Stimulated activated CD8-positive, alpha-beta memory T cell treated with anti-CD3 and anti-CD28 coated beads, Interleukin-15, amount 100 ng/mL, for 48 hours (primary cell): ENCODE data around the gene DAB2IP.

Experiments used
- DNase-seq, 2 donors: peaks; one replicate each; pipeline ENCODE4 v3.0.0-alpha.2; 2020; ENCODE audit warnings: low read depth in 2 of 2

The DAB2IP gene

DNA sequence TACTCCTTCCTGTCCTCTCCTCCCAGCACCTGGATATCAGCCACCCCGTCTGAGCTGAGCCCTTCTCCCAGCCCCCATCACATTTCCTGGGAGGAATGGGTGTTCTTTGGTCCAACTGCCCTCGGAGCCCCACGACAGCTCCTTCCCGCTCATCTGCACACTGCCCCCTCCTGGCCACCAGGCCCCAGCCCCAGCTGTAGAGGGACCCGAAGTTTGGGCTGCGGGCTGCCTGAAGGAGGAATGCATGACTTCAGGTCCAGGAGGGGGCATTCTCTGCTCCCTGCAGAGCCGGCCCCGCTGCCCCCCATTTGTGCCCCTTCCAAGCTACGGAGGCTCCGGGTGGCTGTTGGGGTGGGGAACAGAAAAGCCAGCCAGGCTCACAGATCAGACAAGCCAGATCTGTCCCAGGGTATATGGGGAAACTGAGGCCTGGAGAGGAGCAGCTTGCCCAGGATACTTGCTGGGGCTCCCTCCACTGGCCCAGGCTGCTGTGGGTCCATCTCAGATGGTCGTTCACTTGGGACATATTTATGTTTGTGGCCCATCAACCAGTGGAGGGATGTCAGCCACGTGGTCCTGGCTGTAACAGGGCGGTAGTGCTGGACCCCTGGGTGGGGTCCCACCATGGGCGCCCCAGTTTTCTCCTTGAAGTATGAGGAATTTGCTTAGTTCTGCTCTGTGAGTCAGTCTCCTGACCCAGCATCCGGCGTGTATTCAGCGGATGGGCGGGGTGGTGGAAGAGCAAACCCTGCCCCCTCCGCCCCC, 33.1 kb downstream of the DAB2IP start:
- DNase-seq, result no peak

DNA sequence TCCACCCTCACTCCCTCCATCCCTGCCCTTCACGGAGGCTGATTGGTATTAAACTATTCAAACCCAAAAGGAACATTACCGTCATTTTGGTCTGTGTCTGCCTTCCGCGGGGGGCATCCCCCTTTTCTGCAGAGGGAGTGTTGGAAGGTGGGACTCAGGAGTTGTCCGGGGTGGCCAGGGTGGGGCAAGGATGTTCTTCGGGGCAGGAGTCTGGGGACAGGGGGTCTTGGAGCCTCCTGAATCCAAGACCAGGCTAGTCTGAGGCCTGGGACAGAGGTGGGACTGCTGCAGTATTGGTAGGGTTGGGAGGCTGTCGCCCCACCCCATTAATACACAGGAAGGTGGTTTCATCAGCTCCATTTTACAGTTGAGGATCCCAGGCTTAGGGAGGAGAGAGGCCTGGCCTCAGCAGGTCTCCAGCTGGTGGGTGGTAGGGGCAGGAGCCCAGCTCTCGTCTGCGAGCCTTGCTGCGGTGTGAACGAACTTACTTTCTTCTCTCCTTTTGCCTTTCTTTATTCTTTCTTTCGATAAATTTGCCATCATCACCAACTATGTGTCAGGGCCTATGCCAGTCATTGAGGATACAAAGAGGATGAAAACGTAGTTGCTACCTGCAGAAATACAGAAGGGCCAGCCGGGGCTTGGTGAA, 33.8 kb downstream of the DAB2IP start:
- no peak for DNase-seq

DNA sequence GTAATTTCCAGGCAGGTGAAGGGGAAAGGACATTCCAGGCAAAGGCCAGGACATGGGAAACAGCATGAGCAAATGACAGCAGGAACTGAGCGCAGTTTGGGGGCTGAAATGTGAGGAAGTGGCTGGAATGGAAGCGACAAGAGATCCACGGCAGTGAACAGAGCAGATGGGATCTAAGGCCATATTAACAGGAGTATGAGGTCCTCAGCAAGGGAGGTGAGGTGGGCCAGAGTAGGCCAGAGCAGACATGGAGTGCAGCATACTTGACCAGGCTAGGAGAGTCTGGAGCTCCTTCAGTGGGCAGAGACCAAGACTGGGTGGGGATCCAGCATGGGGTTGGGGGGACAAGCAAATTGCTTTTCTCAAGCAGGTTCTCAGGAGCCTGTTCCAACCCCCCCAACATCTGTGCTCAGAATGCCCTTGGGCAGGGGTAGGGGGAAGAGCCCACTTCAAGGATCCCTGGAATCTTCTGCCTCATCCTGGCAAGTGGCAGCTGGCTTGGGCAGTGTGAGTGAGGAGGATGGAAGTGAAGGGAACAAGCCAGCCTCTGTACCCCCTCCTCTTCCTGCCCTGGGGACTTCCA, 34.5 kb downstream of the DAB2IP start:
- DNase-seq, result no peak

DNA sequence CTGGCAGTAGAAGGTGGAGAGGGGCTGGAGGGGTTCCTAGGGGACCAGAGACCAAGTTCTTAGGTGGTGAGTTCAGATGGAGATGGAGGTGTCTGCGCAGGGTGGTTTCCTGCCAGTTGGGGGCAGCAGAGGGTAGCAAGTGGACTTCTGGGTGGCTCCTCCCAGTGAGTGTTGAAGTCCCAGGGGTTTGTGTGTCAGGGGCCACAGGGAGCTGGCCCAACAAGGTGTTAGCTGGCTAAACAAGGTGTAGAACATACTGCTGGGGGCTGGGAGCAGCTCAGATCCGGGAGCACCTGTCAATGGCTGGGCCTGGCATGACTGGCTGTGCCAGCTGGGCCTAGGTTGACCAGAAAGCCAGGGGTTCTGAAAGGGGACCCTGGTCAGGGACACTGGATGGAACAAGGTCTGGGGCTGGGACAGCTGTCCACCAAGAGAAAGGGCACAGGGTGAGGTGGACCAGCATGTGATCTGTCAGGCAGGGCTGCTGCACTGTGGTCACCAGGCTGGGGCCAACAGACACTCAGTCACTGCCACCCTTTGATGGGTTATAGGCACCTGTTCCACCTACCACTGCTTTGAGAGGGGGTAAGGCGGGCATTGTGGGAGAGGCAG, 35.6 kb downstream of the DAB2IP start:
- DNase-seq, result peak; percentile 44 to 54

DNA sequence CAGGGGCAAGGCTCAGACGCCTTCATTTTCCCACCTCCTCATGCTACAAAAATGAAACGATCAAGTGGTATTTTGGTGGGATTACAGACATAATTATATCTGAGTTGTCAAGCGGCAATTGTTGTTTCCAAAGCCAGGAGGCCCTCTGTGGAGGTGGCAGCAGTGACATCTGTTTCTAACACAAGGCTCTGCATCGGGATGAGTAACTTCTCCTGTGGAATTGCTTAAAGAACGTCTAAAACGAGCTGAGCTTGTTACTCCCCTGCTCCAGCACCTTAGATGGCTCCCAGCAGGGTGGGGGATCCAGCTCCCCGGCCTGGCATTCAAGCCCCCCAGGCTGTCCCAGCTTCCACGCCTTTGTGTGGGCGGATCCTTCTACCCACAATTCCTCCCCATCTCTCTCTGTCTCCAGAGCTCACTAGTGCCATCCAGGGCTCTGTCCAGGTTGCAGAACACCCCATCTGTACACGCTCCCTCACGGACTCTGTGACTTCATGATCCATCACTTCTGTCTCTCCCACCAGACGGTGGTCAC, 36.8 kb downstream of the DAB2IP start:
- no peak for DNase-seq

DNA sequence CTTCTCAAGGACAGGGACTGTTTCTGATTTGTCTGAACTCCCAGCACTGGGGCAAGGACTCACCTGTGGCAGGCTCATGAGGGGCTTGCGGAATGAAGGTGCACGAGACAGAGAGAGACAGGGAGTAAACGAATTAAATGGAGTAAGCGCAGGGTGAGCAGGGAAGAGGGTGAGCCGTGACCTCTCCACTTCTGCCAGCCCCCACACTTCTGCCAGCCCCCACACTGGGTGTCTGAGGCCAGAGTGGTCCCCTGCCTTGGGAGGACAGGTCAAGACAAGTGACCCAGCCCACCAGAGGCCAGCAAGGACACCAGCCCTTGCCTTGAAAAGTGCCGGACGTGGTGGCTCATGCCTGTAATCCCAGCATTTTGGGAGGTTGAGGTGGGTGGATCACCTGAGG, 37.2 kb downstream of the DAB2IP start:
- no peak for DNase-seq

DNA sequence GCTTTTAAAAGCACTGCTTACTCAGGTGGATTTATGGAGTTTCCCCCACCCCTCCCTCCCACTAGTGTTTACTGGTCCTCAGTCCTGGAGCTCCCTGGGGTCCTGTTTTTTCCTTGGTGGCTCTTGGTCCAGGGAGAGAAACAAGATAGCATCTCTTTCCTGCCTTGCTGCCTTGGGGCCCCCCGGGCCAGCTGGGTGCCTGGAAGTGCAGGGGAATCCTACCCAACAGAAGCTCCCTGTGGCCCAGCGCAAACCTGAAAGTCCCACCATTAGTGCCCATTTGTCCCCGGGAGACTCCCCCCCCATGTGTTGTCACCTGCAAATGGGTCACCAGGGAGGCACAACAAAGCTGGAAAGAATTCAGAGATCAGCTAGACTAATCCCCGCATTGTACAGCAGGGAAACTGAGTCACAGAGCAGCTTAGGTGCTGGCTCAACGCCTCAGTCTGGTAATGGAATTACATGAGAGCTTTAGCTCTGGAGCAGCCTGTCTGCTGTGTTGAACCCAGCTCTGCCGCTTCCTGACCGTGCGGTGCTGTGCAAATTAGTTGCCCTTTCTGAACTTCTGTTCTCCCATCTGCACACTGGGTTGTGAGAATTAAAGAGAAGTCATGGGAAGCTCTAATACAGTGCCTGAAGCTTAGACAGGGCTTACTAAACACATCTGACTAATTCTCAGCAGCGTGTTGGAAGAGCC, 38.2 kb downstream of the DAB2IP start:
- DNase-seq, result no peak

DNA sequence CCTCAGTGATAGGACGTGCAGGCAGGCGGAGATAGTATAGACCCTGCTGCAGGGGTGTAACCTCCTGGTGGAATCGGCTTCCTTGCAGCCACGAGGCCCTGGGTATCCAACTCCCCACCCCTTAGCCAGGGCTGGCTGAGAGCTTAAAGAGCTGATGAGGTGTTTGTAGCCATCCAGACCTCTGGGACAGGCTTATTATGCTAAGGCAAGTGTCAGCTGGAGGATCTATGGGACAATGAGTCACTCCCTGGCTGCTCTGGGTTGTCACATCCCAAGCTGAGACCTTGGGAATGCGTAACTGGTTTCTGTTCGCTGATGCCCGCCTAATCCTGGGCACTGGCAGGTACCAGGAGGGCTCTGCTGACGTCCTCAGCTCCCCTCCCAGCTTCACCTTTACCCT, 38.9 kb downstream of the DAB2IP start:
- no peak for DNase-seq

DNA sequence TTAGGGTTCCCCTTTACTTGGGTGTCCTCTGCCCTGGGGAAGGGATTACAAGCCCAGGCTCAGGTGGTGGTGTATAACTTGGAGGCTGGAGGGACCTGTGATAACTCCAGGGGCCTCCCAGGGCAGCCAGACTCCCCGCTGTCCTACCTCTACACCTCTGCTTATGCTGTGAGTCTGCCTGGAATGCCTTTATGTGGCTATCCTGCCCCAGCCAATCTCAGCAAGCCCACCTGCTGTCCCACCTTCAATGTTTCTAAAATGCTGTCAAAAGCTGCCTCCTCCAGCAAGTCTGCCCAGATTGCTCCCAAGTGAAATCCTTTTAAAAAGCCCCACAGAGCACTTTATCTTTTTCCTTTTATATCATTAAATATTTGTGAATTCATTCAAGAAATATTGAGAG, 39.3 kb downstream of the DAB2IP start:
- no peak for DNase-seq

DNA sequence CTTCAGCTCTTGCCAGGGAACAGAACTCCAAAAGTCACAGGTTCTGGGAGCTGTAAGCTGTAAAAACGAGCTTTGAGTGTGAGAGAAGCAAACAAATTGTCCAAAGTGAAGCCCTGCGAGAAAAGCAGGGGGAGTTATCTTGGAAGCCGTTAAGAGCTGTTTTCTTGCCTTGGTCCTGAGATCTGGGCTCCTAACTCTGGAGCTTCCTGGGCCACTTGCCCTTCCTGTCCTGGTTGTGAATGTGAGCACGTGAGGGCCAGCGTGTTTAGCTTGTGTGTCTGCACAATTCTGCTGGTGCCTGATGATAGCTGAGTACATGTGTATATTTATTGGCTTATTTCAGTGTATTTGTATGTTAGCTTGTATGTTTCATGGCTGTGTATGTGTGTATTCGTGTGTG, 40.5 kb downstream of the DAB2IP start:
- DNase-seq, result no peak

DNA sequence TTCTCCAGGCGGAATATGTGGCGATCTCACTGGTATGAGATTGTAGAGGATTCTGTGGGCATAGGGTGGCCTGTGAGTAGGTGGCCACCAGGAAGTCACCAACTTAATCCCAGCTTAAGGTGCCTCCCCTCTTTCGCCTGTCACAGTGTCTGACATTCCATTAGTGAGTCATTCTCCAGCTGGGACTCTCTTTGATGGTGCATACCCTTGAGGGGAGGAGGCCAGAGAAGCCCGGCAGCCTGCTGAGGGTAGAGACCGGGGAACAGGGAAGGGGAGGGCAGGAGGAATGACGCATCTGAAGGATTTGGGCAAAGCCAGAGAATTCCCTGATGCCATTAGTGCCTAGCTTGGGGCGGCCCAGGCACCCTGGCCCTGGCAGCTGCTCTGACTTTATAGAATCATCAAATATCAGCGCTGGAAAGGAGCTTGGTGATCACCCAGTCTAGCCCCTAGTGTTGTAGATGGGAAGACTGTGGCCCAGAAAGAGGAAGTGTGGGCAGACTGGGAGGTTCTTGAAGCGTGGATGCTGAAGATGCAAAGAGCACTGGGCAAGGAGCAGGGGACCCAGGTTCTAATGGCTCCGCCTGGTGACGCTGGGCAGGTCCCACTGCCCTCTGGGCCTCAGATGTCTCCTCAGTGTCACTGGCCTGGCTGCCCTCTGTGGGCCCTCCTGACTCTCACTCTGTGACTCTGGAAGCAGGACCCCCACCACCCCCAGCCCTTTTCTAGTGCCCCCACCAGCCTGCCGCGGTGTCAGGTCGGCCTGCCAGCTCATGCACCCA, 41.4 kb downstream of the DAB2IP start:
- no peak for DNase-seq

DNA sequence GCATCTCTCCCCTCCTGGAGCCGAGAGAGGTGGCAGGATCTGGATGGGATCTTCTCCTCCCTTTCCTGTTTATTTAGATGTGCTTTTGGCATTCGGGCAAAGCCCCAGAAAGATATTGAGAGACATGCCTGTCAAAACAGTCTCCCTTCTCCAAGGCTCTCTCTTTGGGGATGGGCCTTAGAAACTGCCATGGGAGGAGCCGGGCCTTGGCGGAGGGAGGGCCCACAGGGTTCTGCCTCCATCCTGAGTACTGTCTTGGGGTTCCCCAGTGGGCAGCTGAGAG, 41.9 kb downstream of the DAB2IP start:
- no peak for DNase-seq

DNA sequence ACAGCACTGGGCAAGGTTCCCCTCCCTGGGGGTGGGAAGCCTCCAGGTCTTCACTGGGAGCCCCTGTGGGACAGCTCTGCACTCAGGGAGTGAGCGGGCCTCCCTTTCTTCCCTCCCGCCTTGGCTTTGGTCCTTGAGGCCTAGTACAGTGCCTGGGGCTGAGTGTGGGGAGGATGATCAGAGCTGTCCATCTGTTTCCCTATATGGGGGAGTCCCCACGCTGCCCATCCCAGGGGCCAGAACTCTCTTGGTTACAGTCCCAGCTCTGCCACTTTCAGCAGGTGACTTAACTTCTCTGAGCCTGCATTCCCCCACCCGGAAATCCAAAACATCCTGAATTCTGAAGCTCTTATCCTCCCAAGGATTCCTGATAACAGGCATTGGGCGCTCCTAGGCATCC, 42.6 kb downstream of the DAB2IP start:
- no peak for DNase-seq

DNA sequence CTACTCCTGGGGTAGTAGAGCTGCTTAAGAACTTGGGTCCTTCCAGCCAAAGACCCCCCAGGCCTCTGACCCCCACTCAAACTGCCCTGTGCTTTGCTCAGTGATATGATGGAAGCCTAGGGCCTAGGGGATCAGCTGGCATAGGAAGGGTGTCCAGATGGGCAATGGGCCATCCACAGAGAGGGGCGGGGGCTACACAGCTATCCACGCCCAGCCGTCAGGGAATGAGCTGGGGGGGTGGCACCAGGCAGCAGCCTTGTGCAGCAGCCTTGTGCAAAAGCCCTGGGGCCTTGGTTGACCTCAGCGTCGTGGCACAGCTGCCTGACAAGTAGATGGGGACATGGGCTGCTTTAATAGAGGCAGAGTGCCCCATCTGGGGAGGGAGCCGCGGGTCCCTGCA, 43.2 kb downstream of the DAB2IP start:
- no peak for DNase-seq

DNA sequence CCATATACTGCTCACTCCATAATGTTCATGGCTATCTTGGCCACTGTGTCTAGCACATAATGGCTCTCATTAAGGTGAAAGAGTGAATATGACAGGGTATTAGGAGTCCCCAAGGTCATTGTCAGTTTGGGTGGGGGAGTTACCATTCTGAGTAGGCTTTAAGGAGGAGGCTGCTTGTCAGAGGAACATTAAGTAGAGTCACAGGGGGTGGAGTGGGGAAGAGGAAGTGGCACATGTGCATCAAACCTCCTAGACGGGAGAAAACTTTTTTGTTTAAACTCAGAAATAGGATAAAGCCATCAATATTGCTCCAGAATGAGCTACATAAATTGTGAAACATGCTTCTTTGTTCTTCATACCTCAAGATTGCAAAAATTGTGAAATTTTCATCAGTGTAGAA, 45.5 kb downstream of the DAB2IP start:
- DNase-seq, result no peak

DNA sequence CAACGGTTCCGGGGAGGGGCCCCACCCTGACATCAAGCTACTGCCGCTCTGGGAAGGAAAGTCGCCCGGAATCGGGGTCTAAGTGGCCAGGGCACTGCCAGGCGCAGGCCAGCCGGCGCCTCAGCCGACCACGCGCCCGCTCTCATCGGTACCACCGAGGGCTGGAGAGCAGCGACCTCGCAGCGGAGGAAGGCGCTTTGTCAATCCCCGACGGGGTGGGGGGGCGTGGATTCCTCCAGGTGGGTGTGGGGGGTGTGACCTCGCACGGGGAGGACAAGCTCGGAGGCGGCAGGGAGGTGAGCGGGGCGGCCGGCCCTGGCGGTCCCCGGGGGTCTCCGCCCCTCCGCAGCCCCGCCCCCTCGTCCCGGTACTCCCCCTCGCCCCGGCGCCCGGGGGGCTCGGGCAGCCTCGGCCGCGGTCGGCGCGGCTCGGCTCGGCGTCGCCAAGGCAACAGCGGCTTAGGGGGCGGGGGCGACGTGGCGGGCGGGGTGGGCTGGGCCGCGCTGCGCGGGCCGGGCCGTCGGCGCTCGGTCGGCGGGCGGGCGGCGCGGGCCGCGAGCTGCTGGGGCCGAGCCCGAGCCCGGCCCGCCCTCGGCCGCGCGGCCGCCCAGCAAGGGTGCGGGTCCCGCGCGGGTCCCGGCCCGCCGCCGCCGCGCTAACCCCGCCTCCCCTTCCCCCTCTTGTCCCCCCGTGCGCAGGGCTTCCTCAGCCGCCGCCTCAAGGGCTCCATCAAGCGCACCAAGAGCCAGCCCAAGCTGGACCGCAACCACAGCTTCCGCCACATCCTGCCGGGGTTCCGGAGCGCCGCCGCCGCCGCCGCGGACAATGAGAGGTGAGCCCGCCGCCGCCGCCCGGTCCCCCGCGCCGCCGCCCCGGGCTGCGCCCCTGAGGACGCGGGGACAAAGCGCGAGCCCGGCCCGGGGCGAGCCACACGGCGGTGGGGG, 47.5 kb downstream of the DAB2IP start:
- peak; percentile 21 to 56 for DNase-seq

DNA sequence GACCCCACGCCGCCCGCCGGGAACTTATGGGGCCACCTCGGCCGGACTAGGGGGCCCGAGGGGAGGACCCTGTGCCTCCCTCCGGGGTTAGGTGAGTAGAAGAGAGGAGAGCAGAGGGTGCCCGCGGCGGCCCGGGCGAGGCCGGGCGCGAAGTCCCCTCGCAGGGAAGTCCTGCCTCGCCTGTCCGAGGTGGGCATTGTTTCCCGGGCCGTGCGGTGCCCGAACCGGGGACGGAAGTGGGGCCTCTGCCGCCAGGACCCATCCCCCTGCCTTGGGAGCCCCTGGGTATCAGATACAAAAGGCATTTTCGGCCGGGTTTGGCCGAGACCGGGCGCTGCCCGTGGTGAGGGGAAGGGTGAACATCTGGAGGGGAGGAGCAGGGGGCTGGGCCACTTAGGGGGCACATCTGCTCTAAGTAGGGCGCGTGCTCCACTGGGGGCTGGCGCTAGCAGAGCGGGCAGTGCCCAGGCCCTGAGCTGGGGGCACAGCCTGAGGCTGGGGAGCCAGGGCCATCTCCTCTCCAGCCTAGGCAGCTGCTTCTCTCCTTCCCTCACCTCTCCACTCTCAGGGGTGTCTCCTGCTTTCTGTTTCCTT, 48.2 kb downstream of the DAB2IP start:
- no peak for DNase-seq

DNA sequence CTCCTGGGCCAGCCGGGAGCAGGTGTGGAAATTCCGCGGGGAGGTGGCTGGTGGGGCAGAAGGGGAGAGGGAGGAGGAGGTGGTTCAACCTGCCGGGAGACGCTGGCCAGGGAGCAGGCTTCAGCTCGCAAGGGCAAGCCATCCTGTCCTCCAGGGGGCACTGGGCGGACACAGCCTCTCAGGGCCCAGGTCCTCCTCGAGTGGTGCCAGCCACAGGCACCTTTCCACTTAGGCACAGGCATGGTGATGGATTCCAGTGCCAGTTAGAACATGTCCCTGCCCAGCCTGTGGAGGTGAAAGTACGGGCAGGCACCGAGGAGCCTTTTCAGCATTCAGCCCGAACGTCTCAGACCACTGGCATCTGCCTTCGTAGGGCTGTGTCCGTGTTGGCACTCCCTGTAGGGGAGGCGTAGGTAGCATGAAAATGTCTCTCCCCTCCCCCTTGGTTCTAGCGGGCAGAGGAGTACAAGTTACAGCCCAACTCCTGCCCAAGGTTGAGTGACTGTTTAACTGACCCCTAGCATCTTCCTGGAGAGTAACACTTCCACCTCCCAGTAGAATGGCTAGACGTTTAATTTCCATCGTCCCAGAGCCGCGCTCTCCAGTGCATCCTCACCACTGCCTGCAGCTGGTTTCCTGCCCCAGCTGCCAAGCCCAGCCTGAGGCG, 48.9 kb downstream of the DAB2IP start:
- peak in 1 of 2 donors; percentile 20 for DNase-seq

DNA sequence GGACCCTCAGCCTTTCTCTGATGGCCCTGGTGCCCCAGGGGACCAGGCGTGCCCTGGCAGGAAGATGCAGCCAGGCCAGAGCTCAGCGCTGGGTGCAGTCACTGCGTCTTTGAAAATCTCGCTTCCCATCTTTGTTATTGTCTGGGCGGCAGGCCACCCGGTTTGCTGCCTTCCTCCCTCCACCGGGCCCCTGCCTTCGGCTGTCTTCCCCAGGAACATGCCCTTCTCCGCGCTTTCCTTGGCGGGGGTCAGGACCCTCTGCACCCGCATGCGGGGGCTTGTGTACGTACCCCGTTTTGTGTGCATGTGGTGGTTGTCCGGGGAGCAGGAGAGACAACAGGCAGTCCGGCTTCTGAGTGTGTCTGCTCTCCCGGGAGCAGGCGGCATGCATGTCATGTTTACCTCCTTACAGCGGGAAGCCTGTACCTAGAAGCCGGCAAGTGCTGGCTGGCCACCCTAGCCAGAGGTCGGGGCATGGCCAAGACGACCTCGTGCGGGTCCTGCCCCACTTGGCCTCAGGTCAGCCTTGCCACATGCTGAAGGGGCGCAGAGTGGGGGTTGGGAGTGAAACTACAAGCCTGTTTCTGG, 49.5 kb downstream of the DAB2IP start:
- DNase-seq, result no peak
